Smooth muscle cell (in vitro differentiated cells): Measurements from ENCODE around the gene CDC42BPA. TPM values are rescaled to one million over a fixed set of nuclear protein-coding genes. Genes with fewer than 3 reads are reported as not detected.

Source experiments
- DNase-seq: peaks from one replicate; lab custom pipeline; 2025; ENCODE audit not compliant: unreplicated experiment; lab: John Stamatoyannopoulos, UW
- H2AFZ ChIP-seq: fragments of 200-600 bp; sonication (generic); 2 replicates; pipeline ENCODE4 v1.6.0; 2016; ENCODE audit warnings: antibody characterized with exemption, low read depth, mild to moderate bottlenecking
- H3F3A ChIP-seq: fragments of 200-600 bp; sonication (generic); 2 replicates; pipeline ENCODE4 v1.6.0; 2017; ENCODE audit warnings: antibody characterized with exemption, low read depth
- H3K27ac ChIP-seq: fragments of 200-600 bp; sonication (generic); 2 replicates; pipeline ENCODE4 v1.5.1; 2016; ENCODE audit warnings: low read depth, mild to moderate bottlenecking
- H3K27me3 ChIP-seq: fragments of 200-600 bp; sonication (generic); 2 replicates; pipeline ENCODE4 v1.6.1; 2016; ENCODE audit warnings: low read depth, mild to moderate bottlenecking
- H3K36me3 ChIP-seq: fragments of 200-600 bp; sonication (generic); 2 replicates; pipeline ENCODE4 v1.5.1; 2016; ENCODE audit warnings: low read depth
- H3K4me1 ChIP-seq: fragments of 200-600 bp; sonication (generic); 2 replicates; pipeline ENCODE4 v1.5.1; 2016; ENCODE audit warnings: low read depth
- H3K4me2 ChIP-seq: fragments of 200-600 bp; sonication (generic); 2 replicates; pipeline ENCODE4 v1.6.0; 2016; ENCODE audit warnings: mild to moderate bottlenecking
- H3K4me3 ChIP-seq: fragments of 200-600 bp; sonication (generic); 2 replicates; pipeline ENCODE4 v1.5.1; 2016; ENCODE audit warnings: mild to moderate bottlenecking
- H3K79me2 ChIP-seq: fragments of 200-600 bp; sonication (generic); 2 replicates; pipeline ENCODE4 v1.6.0; 2016; ENCODE audit warnings: low read depth, mild to moderate bottlenecking
- H3K9ac ChIP-seq: fragments of 200-600 bp; sonication (generic); 2 replicates; pipeline ENCODE4 v1.6.0; 2016; ENCODE audit warnings: low read depth
- H3K9me3 ChIP-seq: fragments of 200-600 bp; sonication (generic); replicated peaks from 2 replicates; pipeline ENCODE4 v1.5.1; 2016; ENCODE audit warnings: low read depth
- H4K20me1 ChIP-seq: fragments of 200-600 bp; sonication (generic); 2 replicates; pipeline ENCODE4 v1.6.0; 2016; ENCODE audit warnings: low read depth
- WGBS: methylation state at CpG from one replicate; pipeline ENCODE4 v1.1.7; 2016; ENCODE audit warnings: low lambda C conversion rate; 5-methylcytosine and 5-hydroxymethylcytosine counted together
- polyA plus RNA-seq: library from polyadenylated mRNA; unstranded; fragments of >200 nt; fragmentation: Nextera tagmentation; extraction: Ambion mirVana; gene quantifications from 2 replicates; pipeline ENCODE4 v1.2.1, GENCODE V29; 2016
- total RNA-seq: library from RNA; depleted of rRNA; stranded (reverse); fragments of >200 nt; gene quantifications from 2 replicates; pipeline ENCODE4 v1.2.3, GENCODE V29; 2014
- TF ChIP-seq, protein P1 (sequence below): fragments of 200-600 bp; sonication (generic); IDR thresholded peaks from 2 replicates; pipeline ENCODE4 v1.5.1; 2017; ENCODE audit warnings: borderline replicate concordance, mild to moderate bottlenecking, antibody characterized with exemption; ENCODE audit not compliant: insufficient read depth, poor library complexity, severe bottlenecking

Gene CDC42BPA
- total and polyA plus RNA-seq, 2 experiments from 2014 or later, result 14.8 to 34.9 TPM

DNA sequence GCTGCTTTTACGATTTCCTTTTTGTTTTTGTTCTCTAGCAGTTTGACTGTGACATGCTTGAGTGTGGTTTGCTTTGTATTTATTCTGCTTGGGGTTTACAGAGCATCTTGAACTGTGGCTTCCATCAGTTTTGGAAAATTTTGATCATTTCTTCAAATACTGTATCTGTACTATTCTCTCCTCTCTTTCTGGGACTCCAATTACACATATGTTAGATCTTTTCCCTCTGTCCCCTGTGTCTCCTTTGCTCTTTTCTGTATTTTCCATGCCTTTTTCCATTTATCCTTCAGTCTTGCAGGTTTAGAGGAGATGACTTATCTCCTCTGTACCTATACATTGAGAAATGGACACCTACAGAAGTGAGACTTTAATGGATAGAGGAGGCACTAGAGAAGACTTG lies 346.5 kb downstream of the CDC42BPA start:
- H2AFZ ChIP-seq, result no peak overlapping the region
- DNase-seq, result no peak
- no peak overlapping the region for H3K4me3 ChIP-seq
- H3K4me2 ChIP-seq, result no peak overlapping the region
- no peaks in the 10 kb centered on the region for H4K20me1 ChIP-seq
- no peak overlapping the region for H3K27ac ChIP-seq
- WGBS, result 96% methylated on average over 1 of the region's 1 CpG
- TF ChIP-seq, protein P1, sequence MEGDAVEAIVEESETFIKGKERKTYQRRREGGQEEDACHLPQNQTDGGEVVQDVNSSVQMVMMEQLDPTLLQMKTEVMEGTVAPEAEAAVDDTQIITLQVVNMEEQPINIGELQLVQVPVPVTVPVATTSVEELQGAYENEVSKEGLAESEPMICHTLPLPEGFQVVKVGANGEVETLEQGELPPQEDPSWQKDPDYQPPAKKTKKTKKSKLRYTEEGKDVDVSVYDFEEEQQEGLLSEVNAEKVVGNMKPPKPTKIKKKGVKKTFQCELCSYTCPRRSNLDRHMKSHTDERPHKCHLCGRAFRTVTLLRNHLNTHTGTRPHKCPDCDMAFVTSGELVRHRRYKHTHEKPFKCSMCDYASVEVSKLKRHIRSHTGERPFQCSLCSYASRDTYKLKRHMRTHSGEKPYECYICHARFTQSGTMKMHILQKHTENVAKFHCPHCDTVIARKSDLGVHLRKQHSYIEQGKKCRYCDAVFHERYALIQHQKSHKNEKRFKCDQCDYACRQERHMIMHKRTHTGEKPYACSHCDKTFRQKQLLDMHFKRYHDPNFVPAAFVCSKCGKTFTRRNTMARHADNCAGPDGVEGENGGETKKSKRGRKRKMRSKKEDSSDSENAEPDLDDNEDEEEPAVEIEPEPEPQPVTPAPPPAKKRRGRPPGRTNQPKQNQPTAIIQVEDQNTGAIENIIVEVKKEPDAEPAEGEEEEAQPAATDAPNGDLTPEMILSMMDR, result no peak
- no peaks in the 10 kb centered on the region for H3F3A ChIP-seq
- no peaks in the 10 kb centered on the region for H3K9me3 ChIP-seq
- no peaks in the 10 kb centered on the region for H3K79me2 ChIP-seq
- peaks cover 23% of the 10 kb centered on the region for H3K4me1 ChIP-seq
- no peak overlapping the region for H3K9ac ChIP-seq
- no peaks in the 10 kb centered on the region for H3K36me3 ChIP-seq
- H3K27me3 ChIP-seq, result no peaks in the 10 kb centered on the region

DNA sequence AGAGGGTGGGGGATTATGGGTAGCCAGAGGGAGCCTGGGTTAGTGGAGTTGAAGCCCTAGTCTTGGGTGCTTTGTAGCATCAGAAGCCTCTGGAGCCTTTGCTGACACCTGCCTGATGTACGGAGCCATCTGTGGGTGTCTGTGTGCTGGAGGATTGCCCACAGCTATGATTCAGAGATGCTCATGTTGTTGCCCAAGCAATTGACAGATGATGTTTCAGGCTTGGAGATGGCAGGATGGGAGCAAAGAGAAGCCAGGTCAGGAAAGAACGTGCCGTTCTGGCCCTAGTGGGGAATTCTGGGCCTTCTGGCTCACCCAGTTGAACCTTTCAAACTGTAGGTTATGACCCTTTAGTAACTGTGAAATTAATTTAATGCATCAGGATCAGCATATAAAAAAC lies 350.6 kb downstream of the CDC42BPA start:
- Histone ChIP-seq H3K4me3 (no peak overlapping the region), H3K9me3 (no peaks in the 10 kb centered on the region), H3K27me3 (no peaks in the 10 kb centered on the region), H2AFZ (no peak overlapping the region), H3K36me3 (no peaks in the 10 kb centered on the region), H3F3A (no peaks in the 10 kb centered on the region), H3K4me1 (no peaks in the 10 kb centered on the region), H3K4me2 (no peak overlapping the region), H3K9ac (no peak overlapping the region), H3K27ac (no peak overlapping the region), H4K20me1 (no peaks in the 10 kb centered on the region), H3K79me2 (no peaks in the 10 kb centered on the region)
- no peak for DNase-seq
- 96% methylated on average over 3 of the region's 3 CpGs for WGBS
- TF ChIP-seq, protein P1, result no peak

DNA sequence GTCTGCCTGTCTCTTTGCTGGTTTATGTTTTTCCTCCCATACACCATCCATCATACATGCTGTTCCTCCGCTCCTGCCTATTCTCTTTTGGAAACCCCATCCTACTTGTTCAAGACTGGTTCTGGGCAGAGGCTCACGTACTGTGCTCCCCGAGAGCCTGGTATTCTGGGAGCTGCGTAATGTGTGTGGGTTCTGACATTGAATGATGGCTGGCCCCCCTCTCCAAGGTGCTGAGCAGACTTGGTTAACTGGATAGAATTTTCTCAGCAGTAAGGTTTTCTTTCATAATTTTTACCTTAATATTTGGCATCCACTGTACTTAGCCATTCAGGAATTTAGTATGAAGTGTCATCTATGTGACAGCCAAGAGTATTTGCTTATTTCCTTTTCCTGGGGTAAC lies 351.6 kb downstream of the CDC42BPA start:
- H3K4me1 ChIP-seq, result no peaks in the 10 kb centered on the region
- H3K27me3 ChIP-seq, result no peaks in the 10 kb centered on the region
- TF ChIP-seq, protein P1, result no peak
- no peaks in the 10 kb centered on the region for H3K79me2 ChIP-seq
- H4K20me1 ChIP-seq, result no peaks in the 10 kb centered on the region
- no peaks in the 10 kb centered on the region for H3K9me3 ChIP-seq
- no peaks in the 10 kb centered on the region for H3K36me3 ChIP-seq
- H3K4me2 ChIP-seq, result no peak overlapping the region
- DNase-seq, result no peak
- H3K27ac ChIP-seq, result no peak overlapping the region
- H3K4me3 ChIP-seq, result no peak overlapping the region
- H3F3A ChIP-seq, result no peaks in the 10 kb centered on the region
- no peak overlapping the region for H3K9ac ChIP-seq
- no peak overlapping the region for H2AFZ ChIP-seq
- 95% methylated on average over 4 of the region's 4 CpGs for WGBS

DNA sequence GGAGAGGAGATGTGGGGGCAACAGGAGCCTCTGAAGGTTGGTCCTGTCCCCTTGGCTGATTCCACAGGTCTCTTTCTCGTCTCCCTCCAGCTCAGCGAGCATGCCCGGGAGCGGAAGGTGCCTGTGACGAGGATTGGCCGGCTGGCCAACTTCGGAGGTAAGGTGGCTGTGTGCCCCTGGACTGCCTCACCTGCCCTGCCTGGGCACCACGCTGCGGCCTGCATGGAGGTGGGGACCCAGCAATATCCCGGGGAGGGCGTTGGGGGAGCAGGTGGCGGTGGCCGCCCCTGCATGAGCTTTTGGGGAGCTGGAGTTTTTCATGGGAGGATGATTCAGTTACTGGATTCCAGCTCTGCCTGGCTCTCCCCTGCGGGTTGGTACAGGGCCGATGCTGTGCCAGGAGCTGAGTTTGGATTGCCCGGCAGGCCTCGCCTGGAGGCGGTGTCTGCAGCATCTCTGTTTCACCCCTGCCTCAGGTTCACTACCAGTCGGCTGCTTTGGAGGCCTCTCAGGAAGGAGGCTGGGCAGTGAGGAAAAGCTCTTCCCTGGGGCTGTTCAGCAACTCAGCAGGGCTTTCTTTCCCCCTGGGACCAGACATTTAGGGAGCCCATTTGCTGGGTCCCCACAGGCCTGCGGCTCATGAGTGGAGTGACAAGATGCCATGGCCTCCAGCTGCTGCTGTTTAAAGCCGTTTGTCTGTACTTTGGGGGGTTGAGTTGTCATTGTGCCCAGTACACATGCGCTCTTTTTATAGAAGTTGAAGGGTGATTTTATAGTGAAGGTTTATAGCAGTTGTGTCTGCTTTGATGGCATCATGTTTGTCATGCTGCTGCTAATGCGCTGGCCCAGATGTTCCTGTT lies 352.5 kb downstream of the CDC42BPA start:
- DNase-seq, result no peak
- TF ChIP-seq, protein P1, result no peak
- H3K79me2 ChIP-seq, result no peaks in the 10 kb centered on the region

More for the DNA sequence above, 352.5 kb downstream of the CDC42BPA start:
- Histone ChIP-seq H3K4me3 (no peak overlapping the region), H3K4me2 (no peak overlapping the region), H4K20me1 (no peaks in the 10 kb centered on the region), H3K4me1 (no peaks in the 10 kb centered on the region), H3K27ac (no peak overlapping the region), H3K27me3 (no peaks in the 10 kb centered on the region), H2AFZ (no peak overlapping the region), H3K36me3 (no peaks in the 10 kb centered on the region), H3F3A (no peaks in the 10 kb centered on the region), H3K9me3 (no peaks in the 10 kb centered on the region), H3K9ac (no peak overlapping the region)
- WGBS, result 94% methylated on average over 23 of the region's 23 CpGs
